Testis (tissue), 2 donors: Measurements from ENCODE around the gene DACT1.

Experiments used
- CTCF ChIP-seq, 3 experiments: fragments of 450-650 bp in 2 of 3; fragments of 200-600 bp in 1 of 3; sonication (generic) in 1 of 3; IDR thresholded peaks; one replicate each; pipeline ENCODE4 v1.5.1; 2016 to 2019; ENCODE audit warnings: antibody characterized with exemption in 3 of 3, mild to moderate bottlenecking in 2 of 3, moderate library complexity in 1 of 3
- POLR2A ChIP-seq: fragments of 450-650 bp; IDR thresholded peaks from one replicate; pipeline ENCODE4 v1.6.1; 2017; ENCODE audit warnings: antibody characterized with exemption, mild to moderate bottlenecking, moderate library complexity

GRCh38 chr14:58626431-58626831 is 11.3 kb upstream of the DACT1 start:
- TF ChIP-seq CTCF (IDR thresholded peaks at IDR 0.05) (no peak), POLR2A (no peak)
